ENCODE measurements around the gene PIGV. TPM values are rescaled to one million over a fixed set of nuclear protein-coding genes. Genes with fewer than 3 reads are reported as not detected.

The PIGV gene
- total RNA-seq, 2 donors from 2014 or later, result 10.9 to 14.2 TPM

GRCh38 chr1:26786437-26787380 is 1.0 kb upstream of the PIGV start:
- ATAC-seq (no peak), DNase-seq (peak; percentile 31 to 59 (median 40))
- TF ChIP-seq, protein P1, sequence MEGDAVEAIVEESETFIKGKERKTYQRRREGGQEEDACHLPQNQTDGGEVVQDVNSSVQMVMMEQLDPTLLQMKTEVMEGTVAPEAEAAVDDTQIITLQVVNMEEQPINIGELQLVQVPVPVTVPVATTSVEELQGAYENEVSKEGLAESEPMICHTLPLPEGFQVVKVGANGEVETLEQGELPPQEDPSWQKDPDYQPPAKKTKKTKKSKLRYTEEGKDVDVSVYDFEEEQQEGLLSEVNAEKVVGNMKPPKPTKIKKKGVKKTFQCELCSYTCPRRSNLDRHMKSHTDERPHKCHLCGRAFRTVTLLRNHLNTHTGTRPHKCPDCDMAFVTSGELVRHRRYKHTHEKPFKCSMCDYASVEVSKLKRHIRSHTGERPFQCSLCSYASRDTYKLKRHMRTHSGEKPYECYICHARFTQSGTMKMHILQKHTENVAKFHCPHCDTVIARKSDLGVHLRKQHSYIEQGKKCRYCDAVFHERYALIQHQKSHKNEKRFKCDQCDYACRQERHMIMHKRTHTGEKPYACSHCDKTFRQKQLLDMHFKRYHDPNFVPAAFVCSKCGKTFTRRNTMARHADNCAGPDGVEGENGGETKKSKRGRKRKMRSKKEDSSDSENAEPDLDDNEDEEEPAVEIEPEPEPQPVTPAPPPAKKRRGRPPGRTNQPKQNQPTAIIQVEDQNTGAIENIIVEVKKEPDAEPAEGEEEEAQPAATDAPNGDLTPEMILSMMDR (IDR thresholded peaks at IDR 0.05), result no peak
- no peak for TF ChIP-seq POLR2A (IDR thresholded peaks at IDR 0.05)
- intact Hi-C loops (cut with DNase I), result no loop called here
- H3K27me3 ChIP-seq, result no peaks in the 10 kb centered on the region
- H3K27ac ChIP-seq, result peak overlapping the region; percentile 94 to 98 (median 95)
- 15 to 20% methylated on average over 11 to 12 of the region's 12 CpGs for WGBS, 2 donors
- peaks cover 45% of the 10 kb centered on the region for H3K4me1 ChIP-seq
- peak overlapping the region; percentile 25 to 55 for H3K4me3 ChIP-seq
- no peaks in the 10 kb centered on the region for H3K9me3 ChIP-seq
- H3K36me3 ChIP-seq (replicated peaks in 1 of 2; ENCODE audit: insufficient read depth in 1 of 2, low read depth in 2 of 2), result no peaks in the 10 kb centered on the region

DNA sequence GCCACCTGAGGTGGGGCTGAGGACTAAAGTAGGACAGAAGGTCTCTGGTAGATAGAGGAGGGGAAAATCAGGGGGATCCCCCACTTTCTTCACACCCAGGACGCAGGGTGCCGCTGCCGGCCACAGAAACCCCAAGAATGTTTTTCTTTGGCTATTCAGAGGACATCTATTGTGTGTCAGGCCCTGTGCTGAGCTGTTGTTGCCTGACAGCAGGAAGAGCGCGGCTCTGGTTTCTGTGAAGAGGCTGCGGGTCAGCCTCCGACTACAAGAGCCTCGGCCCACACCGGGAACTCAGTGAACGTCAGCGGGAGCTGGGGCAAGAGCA is 407 bp upstream of the PIGV start:
- Histone ChIP-seq H3K27me3 (no peaks in the 10 kb centered on the region), H3K9me3 (no peaks in the 10 kb centered on the region), H3K4me3 (peak overlapping the region; percentile 25 to 55), H3K36me3 (replicated peaks in 1 of 2; ENCODE audit: insufficient read depth in 1 of 2, low read depth in 2 of 2) (no peaks in the 10 kb centered on the region), H3K4me1 (peaks cover 43% of the 10 kb centered on the region), H3K27ac (peak overlapping the region; percentile 94 to 98 (median 95))
- TF ChIP-seq POLR2A (IDR thresholded peaks at IDR 0.05), result no peak
- TF ChIP-seq, protein P1 (IDR thresholded peaks at IDR 0.05), result no peak
- DNase-seq (peak in 1 of 4 donors; percentile 47), ATAC-seq (peak; percentile 24)
- WGBS, 2 donors, result 0 to 1% methylated on average over 11 of the region's 11 CpGs
- intact Hi-C loops (cut with DNase I), result no loop called here

- no peaks in the 10 kb centered on the region for H3K36me3 ChIP-seq (replicated peaks in 1 of 2; ENCODE audit: insufficient read depth in 1 of 2, low read depth in 2 of 2)
- no peaks in the 10 kb centered on the region for H3K27me3 ChIP-seq
- H3K9me3 ChIP-seq, result no peaks in the 10 kb centered on the region
- intact Hi-C loops (cut with DNase I), result no loop called here
- whole genome bisulfite sequencing, 2 donors, result 0 to 1% methylated on average over 10 of the region's 10 CpGs
- ATAC-seq (no peak), DNase-seq (no peak)
- H3K27ac ChIP-seq, result peak overlapping the region; percentile 94 to 98 (median 95)
- TF ChIP-seq POLR2A (IDR thresholded peaks at IDR 0.05), result no peak
- TF ChIP-seq, protein P1 (IDR thresholded peaks at IDR 0.05), result no peak
- peaks cover 32% of the 10 kb centered on the region for H3K4me1 ChIP-seq
- H3K4me3 ChIP-seq, result peak overlapping the region; percentile 25 to 55
These were observed 700 bp downstream of the PIGV start for GRCh38 chr1:26788515-26788785.

DNA sequence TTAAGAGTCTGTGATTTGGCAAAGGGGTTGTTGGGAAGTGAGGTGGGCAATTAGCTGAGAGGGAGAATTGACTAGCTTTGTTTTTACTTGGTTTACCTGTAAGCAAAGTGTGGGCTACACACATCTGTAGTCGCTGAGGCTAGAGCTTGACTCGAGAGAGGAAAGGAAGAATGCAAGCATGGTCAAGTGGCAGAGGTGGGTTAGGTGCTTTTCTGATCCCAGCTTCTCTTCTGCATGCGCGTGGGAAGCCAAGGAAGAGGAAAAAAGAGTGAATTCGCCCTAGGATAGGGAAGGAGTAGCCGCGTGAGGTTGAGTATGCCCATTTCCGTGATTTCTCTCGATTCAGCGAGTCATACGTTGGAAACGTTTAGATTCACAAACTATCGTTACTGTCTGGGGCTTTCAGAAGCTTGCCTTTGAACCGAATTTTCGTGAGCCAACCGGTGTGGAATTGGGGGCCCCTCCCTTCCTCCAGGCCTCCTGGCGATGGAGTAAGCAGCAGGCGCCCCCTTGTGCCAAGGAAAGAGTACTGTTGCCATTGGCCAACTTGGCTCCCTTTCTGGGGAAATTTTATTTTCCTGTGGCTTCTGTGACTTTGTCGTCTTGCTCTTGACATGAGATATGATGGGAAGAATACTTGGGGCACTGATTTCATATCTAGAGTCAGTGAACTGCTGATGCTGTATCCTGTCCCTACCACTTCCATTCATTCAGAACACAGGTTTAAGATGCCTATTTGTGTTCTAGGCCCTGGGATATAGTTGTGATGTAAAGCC is 1.3 kb downstream of the PIGV start:
- Histone ChIP-seq H3K27ac (peak overlapping the region; percentile 94 to 98 (median 95)), H3K9me3 (no peaks in the 10 kb centered on the region), H3K4me3 (peak overlapping the region; percentile 25 to 55), H3K36me3 (replicated peaks in 1 of 2; ENCODE audit: insufficient read depth in 1 of 2, low read depth in 2 of 2) (no peaks in the 10 kb centered on the region), H3K27me3 (no peaks in the 10 kb centered on the region), H3K4me1 (peaks cover 26% of the 10 kb centered on the region)
- DNase-seq, result peak; percentile 88 to 91 (median 90)
- peak; percentile 66 for ATAC-seq
- intact Hi-C loops (cut with DNase I), result no loop called here
- TF ChIP-seq, protein P1 (IDR thresholded peaks at IDR 0.05), result peak; percentile 89 to 98 (median 97)
- peak in 2 of 3 donors; percentile 13 for TF ChIP-seq POLR2A (IDR thresholded peaks at IDR 0.05)
- 0 to 1% methylated on average over 19 of the region's 19 CpGs for WGBS, 2 donors
